ENCODE data around the gene PLOD1. TPM values are rescaled to one million over a fixed set of nuclear protein-coding genes. Genes with fewer than 3 reads are reported as not detected.

Gene PLOD1
- total RNA-seq, 2 donors from 2014 or later = 13.5 to 13.6 TPM

- peak in 1 of 2 donors; percentile 21 for DNase-seq
- peaks cover 27% of the 10 kb centered on the region for H3K4me1 Mint-ChIP-seq (ENCODE audit: low read depth)
- peaks cover 2 to 16% of the 10 kb centered on the region in 2 donors for H3K36me3 Mint-ChIP-seq (ENCODE audit: insufficient read depth in 2 of 2)
- H3K9me3 Mint-ChIP-seq = no peaks in the 10 kb centered on the region
- ATAC-seq (replicated peaks in 1 of 2) = peak; percentile 45 to 58
- H3K4me3 Mint-ChIP-seq = peak overlapping the region; percentile 20 to 56
- H3K27me3 Mint-ChIP-seq (ENCODE audit: low read depth) = no peaks in the 10 kb centered on the region
- H3K27ac Mint-ChIP-seq = peak overlapping the region; percentile 91
Measured at GRCh38 chr1:12012560-12013316, 78.2 kb downstream of the PLOD1 start.

GRCh38 chr1:12014141-12014991 is 79.8 kb downstream of the PLOD1 start:
- peak overlapping the region; percentile 91 for H3K27ac Mint-ChIP-seq
- ATAC-seq (replicated peaks in 1 of 2) (no peak), DNase-seq (peak in 1 of 2 donors; percentile 28)
- peak overlapping the region; percentile 62 to 74 for H3K4me3 Mint-ChIP-seq
- no peaks in the 10 kb centered on the region for H3K27me3 Mint-ChIP-seq (ENCODE audit: low read depth)
- peaks cover 4 to 14% of the 10 kb centered on the region in 2 donors for H3K36me3 Mint-ChIP-seq (ENCODE audit: insufficient read depth in 2 of 2)
- no peaks in the 10 kb centered on the region for H3K9me3 Mint-ChIP-seq
- H3K4me1 Mint-ChIP-seq (ENCODE audit: low read depth) = peaks cover 27% of the 10 kb centered on the region

DNA sequence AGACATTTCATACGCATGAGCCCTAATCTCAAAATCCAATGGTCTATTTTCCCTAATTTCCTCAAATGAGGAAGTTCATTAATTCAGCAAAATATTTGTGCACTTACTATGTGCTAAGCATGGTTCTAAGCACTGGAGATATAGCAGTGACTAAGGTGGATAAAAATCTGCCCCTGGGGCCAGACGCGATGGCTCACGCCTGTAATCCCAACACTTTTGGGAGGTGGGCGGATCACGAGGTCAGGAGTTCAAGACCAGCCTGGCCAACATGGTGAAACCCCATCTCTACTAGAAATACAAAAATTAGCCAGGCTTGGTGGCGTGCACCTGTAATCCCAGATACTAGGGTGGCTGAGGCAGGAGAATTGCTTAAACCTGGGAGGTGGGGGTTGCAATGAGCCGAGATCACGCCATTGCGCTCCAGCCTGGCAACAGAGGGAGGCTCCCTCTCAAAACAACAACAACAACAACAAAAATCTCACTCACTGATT is 80.5 kb downstream of the PLOD1 start:
- DNase-seq (no peak), ATAC-seq (replicated peaks in 1 of 2) (no peak)
- Mint-ChIP-seq H3K4me1 (ENCODE audit: low read depth) (peaks cover 27% of the 10 kb centered on the region), H3K4me3 (no peak overlapping the region), H3K27me3 (ENCODE audit: low read depth) (no peaks in the 10 kb centered on the region), H3K27ac (peak overlapping the region; percentile 91), H3K9me3 (no peaks in the 10 kb centered on the region), H3K36me3 (ENCODE audit: insufficient read depth in 2 of 2) (peaks cover 4 to 10% of the 10 kb centered on the region in 2 donors)

- ATAC-seq (replicated peaks in 1 of 2) (no peak), DNase-seq (no peak)
- Mint-ChIP-seq H3K36me3 (ENCODE audit: insufficient read depth in 2 of 2) (peaks cover 4 to 10% of the 10 kb centered on the region in 2 donors), H3K27ac (no peak overlapping the region), H3K4me1 (ENCODE audit: low read depth) (peaks cover 27% of the 10 kb centered on the region), H3K9me3 (no peaks in the 10 kb centered on the region), H3K27me3 (ENCODE audit: low read depth) (no peaks in the 10 kb centered on the region), H3K4me3 (no peak overlapping the region)
Measured at GRCh38 chr1:12015499-12015898, 81.0 kb downstream of the PLOD1 start.

GRCh38 chr1:12016182-12016581 is 81.7 kb downstream of the PLOD1 start:
- no peaks in the 10 kb centered on the region for H3K27me3 Mint-ChIP-seq (ENCODE audit: low read depth)
- peaks cover 27% of the 10 kb centered on the region for H3K4me1 Mint-ChIP-seq (ENCODE audit: low read depth)
- H3K9me3 Mint-ChIP-seq = no peaks in the 10 kb centered on the region
- H3K27ac Mint-ChIP-seq = no peak overlapping the region
- ATAC-seq (replicated peaks in 1 of 2) (no peak), DNase-seq (no peak)
- H3K36me3 Mint-ChIP-seq (ENCODE audit: insufficient read depth in 2 of 2) = peaks cover 4 to 6% of the 10 kb centered on the region in 2 donors
- no peak overlapping the region for H3K4me3 Mint-ChIP-seq

DNA sequence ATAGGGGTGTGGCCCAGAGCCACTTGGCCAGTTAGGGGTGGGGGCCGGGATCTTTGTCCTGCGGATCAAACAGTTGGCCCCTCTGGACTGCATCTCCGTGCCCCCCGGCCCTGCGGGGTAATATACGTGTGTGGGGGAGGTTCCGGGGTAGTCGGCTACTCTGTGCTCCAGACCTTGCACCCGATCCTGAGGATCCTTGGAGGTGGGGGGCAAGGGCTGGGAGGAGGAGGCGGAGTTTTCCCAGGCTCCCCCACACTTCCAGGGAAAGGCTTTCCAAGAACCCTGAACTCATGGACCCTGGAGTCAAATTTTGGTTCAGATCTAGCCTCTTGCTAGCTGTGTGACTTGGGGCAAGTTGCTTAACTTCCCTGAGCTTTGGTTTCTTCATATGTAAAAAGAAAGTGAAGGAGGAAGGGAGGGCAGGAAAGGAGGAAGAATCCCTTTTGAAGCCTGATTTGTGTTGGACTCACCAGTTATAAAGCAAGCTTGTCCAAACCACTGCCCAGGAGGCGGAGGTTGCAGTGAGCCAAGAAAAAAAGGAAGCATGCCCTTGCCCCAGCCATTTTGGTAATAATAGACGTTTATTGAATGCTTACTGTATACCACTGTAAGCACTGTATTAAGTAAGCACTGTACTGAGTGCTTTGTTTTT is 85.5 kb downstream of the PLOD1 start:
- H3K4me3 Mint-ChIP-seq = peak overlapping the region; percentile 78 to 87
- ATAC-seq (replicated peaks in 1 of 2) = peak in 1 of 2 donors; percentile 1

GRCh38 chr1:12021616-12022015 is 87.1 kb downstream of the PLOD1 start:
- Mint-ChIP-seq H3K4me3 (no peak overlapping the region), H3K9me3 (no peaks in the 10 kb centered on the region), H3K27ac (no peak overlapping the region), H3K4me1 (ENCODE audit: low read depth) (no peaks in the 10 kb centered on the region), H3K27me3 (ENCODE audit: low read depth) (no peaks in the 10 kb centered on the region), H3K36me3 (ENCODE audit: insufficient read depth in 2 of 2) (peaks cover 8 to 20% of the 10 kb centered on the region in 2 donors)
- ATAC-seq (replicated peaks in 1 of 2) (no peak), DNase-seq (no peak)

More for the DNA sequence above, 85.5 kb downstream of the PLOD1 start:
- H3K4me1 Mint-ChIP-seq (ENCODE audit: low read depth) = peaks cover 1% of the 10 kb centered on the region
- H3K9me3 Mint-ChIP-seq = no peaks in the 10 kb centered on the region
- no peak for DNase-seq
- H3K27ac Mint-ChIP-seq = no peak overlapping the region
- H3K27me3 Mint-ChIP-seq (ENCODE audit: low read depth) = no peaks in the 10 kb centered on the region
- H3K36me3 Mint-ChIP-seq (ENCODE audit: insufficient read depth in 2 of 2) = peaks cover 3 to 12% of the 10 kb centered on the region in 2 donors

GRCh38 chr1:12022036-12022435 is 87.5 kb downstream of the PLOD1 start:
- DNase-seq (no peak), ATAC-seq (replicated peaks in 1 of 2) (no peak)
- Mint-ChIP-seq H3K9me3 (no peaks in the 10 kb centered on the region), H3K36me3 (ENCODE audit: insufficient read depth in 2 of 2) (peaks cover 10 to 24% of the 10 kb centered on the region in 2 donors), H3K27me3 (ENCODE audit: low read depth) (no peaks in the 10 kb centered on the region), H3K4me1 (ENCODE audit: low read depth) (no peaks in the 10 kb centered on the region), H3K4me3 (no peak overlapping the region), H3K27ac (no peak overlapping the region)

Other genes starting within 250 kb of the PLOD1 start
- gene DRAXIN, start 243.0 kb upstream of the PLOD1 start, total RNA-seq = under 1 TPM; 0.12 to 0.30 TPM
- 10 to 100 TPM; 12.6 to 13.4 TPM for gene AGTRAP, start 198.6 kb upstream of the PLOD1 start, total RNA-seq
- gene C1orf167, start 172.5 kb upstream of the PLOD1 start, total RNA-seq = under 1 TPM in 1 of 2 donors, not detected in 1; 0.41 TPM
- 10 to 100 TPM; 16.0 to 18.7 TPM for gene MTHFR, start 128.8 kb upstream of the PLOD1 start, total RNA-seq
- 1 to 10 TPM; 8.2 to 9.3 TPM for gene CLCN6, start 128.5 kb upstream of the PLOD1 start, total RNA-seq
- not detected for gene NPPA, start 86.9 kb upstream of the PLOD1 start, total RNA-seq
- gene NPPB, start 75.8 kb upstream of the PLOD1 start, total RNA-seq = not detected
- 10 to 100 TPM; 25.3 to 26.9 TPM for gene KIAA2013, start 8.3 kb upstream of the PLOD1 start, total RNA-seq
- gene MFN2, start 45.7 kb downstream of the PLOD1 start, total RNA-seq = 10 to 100 TPM; 54.8 to 66.1 TPM
- 10 to 100 TPM; 67.3 to 80.3 TPM for gene MIIP, start 84.8 kb downstream of the PLOD1 start, total RNA-seq
- gene TNFRSF8, start 128.6 kb downstream of the PLOD1 start, total RNA-seq = 10 to 100 TPM; 39.5 to 63.5 TPM
- 100 to 1,000 TPM in 1 of 2 donors, 10 to 100 TPM in 1; 95.4 to 130 TPM for gene TNFRSF1B, start 232.3 kb downstream of the PLOD1 start, total RNA-seq